Islet of Langerhans (tissue), 1 donor: ENCODE measurements around the gene GNAI3.

Experiments used
- FAIRE-seq: peaks from one replicate; lab custom pipeline; 2011; peaks lifted over from hg19 to GRCh38; lab: Jason Lieb, UNC

GNAI3 gene

GRCh38 chr1:109546311-109547109 lies 1.9 kb upstream of the GNAI3 start:
- FAIRE-seq = peak; percentile 89

DNA sequence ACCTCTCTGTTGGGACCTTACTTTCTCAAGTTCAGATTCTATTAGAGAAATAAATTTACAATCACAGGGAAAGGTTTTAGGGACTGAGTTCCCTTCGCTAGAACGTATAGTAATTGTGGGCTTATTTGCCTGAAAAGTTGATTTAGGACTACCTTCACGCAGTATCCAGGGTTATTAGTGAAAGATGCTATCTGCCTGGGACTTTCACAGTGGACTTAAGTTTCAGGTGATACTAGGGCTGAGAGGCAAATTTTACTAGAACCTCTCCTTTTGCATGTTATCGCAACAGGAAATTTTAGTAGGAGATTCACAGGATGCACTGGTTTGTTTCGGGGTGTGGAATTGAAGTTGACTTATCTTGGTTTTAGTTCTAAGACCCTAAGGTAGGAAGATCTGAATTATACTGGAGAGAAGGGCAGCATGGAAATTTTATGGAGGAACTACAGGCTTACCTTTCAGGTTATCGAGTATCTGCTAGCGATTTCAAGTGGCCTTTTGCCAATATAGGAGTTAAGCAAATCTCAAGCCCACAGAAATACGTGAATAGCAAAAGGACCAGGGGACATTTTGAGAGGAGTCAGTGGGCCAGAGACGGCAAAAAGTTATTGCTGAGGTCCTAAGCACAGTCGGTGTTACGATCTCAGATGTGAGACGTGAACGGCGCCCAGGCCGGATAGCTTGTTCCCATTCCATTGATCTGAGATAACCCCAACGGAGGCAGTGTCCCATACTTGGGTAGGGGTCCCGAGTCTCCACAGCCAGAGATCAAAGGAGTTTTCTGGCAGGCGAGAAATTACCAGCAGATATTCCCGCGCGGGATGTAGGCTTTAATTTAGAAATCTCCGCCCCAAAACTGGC lies 723 bp upstream of the GNAI3 start:
- no peak for FAIRE-seq

- no peak for FAIRE-seq
These were observed 8.1 kb downstream of the GNAI3 start for GRCh38 chr1:109556563-109556962.

- no peak for FAIRE-seq
These were observed 9.1 kb downstream of the GNAI3 start for GRCh38 chr1:109557520-109557919.

DNA sequence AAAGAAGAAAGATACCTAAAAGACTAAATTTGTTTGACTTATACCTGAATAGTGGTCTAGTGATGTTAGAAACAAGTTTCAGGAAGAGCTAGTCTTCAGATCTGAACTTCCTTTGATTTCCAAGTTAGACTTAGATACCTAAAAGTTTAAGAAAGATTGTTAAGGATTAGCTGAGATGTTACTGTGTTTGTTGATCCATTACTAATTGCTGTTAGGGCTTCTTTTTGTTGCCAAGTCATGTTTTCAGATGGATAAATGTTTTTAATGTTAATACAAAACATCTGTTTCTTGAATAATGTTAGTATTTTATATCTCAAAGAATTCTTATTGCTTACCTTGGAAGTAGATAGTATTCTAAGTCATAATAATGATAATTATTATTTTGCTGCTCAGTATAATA lies 11.6 kb downstream of the GNAI3 start:
- peak; percentile 90 for FAIRE-seq

- no peak for FAIRE-seq
These were observed 15.9 kb downstream of the GNAI3 start for GRCh38 chr1:109564194-109564878.

- no peak for FAIRE-seq
These were observed 16.8 kb downstream of the GNAI3 start for GRCh38 chr1:109565241-109565640.

GRCh38 chr1:109566982-109567381 lies 18.6 kb downstream of the GNAI3 start:
- FAIRE-seq = no peak

- no peak for FAIRE-seq
These were observed 19.7 kb downstream of the GNAI3 start for GRCh38 chr1:109567877-109568672.

- no peak for FAIRE-seq
These were observed 20.9 kb downstream of the GNAI3 start for GRCh38 chr1:109569323-109569722.

DNA sequence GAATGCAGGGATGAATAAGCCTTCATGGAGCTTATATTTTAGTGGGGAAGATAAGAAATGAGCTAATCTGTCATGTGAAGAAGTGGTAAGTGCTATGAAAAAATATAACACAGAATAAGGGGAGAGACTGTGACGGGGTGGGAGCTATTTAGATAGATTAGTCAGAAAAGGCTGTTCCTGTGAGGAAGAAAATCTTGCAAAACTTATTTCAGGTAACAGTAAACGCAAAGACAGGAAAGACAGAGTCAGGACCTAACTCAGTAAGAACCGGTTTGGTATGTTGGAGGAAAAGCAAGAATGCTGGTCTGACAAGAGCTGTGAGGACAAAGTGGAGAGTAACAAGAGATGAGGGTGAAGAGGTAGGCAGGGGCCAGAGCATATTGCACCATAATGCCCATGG lies 22.0 kb downstream of the GNAI3 start:
- FAIRE-seq = no peak

DNA sequence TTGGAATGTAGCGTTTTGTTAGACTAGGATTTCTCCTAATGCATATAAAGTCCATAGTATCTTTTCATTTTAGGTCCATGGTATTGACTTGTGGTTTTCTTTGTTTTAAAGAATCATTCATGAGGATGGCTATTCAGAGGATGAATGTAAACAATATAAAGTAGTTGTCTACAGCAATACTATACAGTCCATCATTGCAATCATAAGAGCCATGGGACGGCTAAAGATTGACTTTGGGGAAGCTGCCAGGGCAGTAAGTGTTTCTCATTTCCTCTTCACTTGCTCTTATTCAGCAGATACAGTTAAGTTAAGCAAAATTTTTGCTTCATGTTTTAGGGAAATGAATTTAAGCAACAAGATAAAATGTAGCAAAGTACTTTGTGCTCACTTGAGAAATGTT lies 25.4 kb downstream of the GNAI3 start:
- no peak for FAIRE-seq

- no peak for FAIRE-seq
These were observed 30.6 kb downstream of the GNAI3 start for GRCh38 chr1:109578947-109579443.

- FAIRE-seq = no peak
These were observed 31.1 kb downstream of the GNAI3 start for GRCh38 chr1:109579491-109579890.

- FAIRE-seq = no peak
These were observed 33.6 kb downstream of the GNAI3 start for GRCh38 chr1:109582021-109582420.

DNA sequence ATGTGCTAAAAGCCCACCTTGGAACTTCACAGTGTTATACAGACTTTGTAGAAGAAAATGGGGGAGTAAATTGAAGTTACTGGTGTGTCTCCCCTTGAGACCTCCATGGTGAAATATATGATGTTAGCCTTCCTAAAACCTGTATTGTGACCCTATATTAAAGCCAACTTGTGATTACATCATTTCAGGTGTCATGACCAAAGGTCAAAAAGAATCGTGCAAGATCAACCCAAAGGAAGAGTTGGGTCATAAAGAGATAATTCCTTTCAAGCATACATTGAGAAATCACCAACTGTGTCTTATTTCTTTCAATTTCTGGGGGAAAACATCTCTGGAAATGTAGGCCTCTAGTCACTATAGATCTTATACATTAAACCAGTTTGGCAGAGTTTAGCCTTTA lies 36.4 kb downstream of the GNAI3 start:
- no peak for FAIRE-seq

GRCh38 chr1:109586055-109586454 lies 37.6 kb downstream of the GNAI3 start:
- no peak for FAIRE-seq

- no peak for FAIRE-seq
These were observed 40.8 kb downstream of the GNAI3 start for GRCh38 chr1:109589177-109589576.

DNA sequence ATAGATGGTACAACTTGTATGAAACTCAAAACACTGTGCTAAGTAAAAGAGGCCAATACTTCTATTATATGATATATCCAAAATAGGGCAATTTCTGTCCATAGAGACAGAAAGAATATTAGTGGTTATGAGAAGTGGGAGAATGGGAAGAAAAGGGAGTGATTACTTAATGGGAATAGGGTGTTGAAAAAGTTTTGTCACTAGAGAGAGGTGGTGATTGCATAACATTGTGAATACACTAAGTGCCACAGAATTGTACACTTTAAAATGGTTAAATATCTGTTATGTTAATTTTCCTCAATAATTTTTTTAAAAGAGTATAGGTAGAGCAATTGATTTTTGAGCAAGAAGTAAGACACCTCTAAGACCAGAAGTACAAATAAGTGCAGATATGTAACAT lies 41.3 kb downstream of the GNAI3 start:
- no peak for FAIRE-seq

GRCh38 chr1:109592916-109593315 lies 44.5 kb downstream of the GNAI3 start:
- no peak for FAIRE-seq

GRCh38 chr1:109595531-109595930 lies 47.1 kb downstream of the GNAI3 start:
- no peak for FAIRE-seq

DNA sequence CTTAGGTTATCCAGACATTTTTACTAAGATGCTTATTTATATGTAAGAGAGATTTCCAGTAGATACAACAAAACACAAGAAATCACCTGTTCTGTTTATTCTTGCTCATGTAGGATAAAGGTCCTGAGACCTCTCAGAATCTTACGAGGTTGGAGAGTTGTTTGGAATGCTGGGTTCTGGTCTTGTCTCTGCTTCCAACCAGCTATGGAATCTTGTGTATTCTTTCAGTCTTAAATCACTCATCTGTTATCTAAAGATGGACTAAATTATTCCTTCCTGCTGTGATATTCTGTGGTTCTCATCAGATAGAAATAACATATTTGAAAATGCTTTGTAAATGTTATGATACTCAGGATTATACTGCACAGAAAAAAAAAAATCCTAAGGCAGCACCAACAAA lies 49.7 kb downstream of the GNAI3 start:
- FAIRE-seq = no peak
